PC-3 (cell line): ENCODE measurements around the gene BLOC1S1. TPM values are rescaled to one million over a fixed set of nuclear protein-coding genes. Genes with fewer than 3 reads are reported as not detected.

Source experiments
- ATAC-seq: fragments of 200-7000 bp; cut with Tn5 transposase; 2 replicates; pipeline ENCODE4 v1.9.1; 2020; ENCODE audit warnings: mild to moderate bottlenecking, moderate library complexity
- BruUV-seq: library from RNA; stranded (reverse); fragments of 400-500 nt; replicated peaks from 2 replicates; lab custom pipeline; 2021; lab: Mats Ljungman, UMichigan
- CTCF ChIA-PET: fragments of 300-600 bp; sonication (Branson Sonifier 250); formaldehyde crosslinking; loops from one replicate; lab custom pipeline; 2022; ENCODE audit warnings: antibody characterized with exemption; lab: Charles Lee
- POLR2A ChIA-PET: fragments of 300-600 bp; sonication (Branson Sonifier 250); formaldehyde crosslinking; loops from one replicate; lab custom pipeline; 2022; ENCODE audit warnings: antibody characterized with exemption; ENCODE audit not compliant: unreplicated experiment; lab: Charles Lee
- DNase-seq: peaks from one replicate; pipeline ENCODE4 v3.0.0-alpha.2; 2015
- H2AFZ ChIP-seq: fragments of 300-600 bp; sonication (generic); 2 replicates; pipeline ENCODE4 v1.6.0; 2016; ENCODE audit warnings: antibody characterized with exemption, low read length
- H3F3A ChIP-seq: fragments of 300-600 bp; sonication (generic); one replicate; pipeline ENCODE4 v1.6.0; 2017; ENCODE audit warnings: antibody characterized with exemption, low read length, control low read depth, mild to moderate bottlenecking; ENCODE audit not compliant: unreplicated experiment
- H3K27ac ChIP-seq: fragments of 300-600 bp; sonication (generic); 2 replicates; pipeline ENCODE4 v1.5.1; 2016; ENCODE audit warnings: mild to moderate bottlenecking, low read length
- H3K27me3 ChIP-seq: fragments of 300-600 bp; sonication (generic); 2 replicates; pipeline ENCODE4 v1.6.1; 2016; ENCODE audit warnings: low read length, mixed read lengths
- H3K36me3 ChIP-seq: fragments of 300-600 bp; sonication (generic); 2 replicates; pipeline ENCODE4 v1.6.1; 2016; ENCODE audit warnings: low read depth, mixed run types, low read length, mixed read lengths
- H3K4me1 ChIP-seq: fragments of 300-600 bp; sonication (generic); 2 replicates; pipeline ENCODE4 v1.5.1; 2016; ENCODE audit warnings: low read length; ENCODE audit not compliant: insufficient read depth
- H3K4me2 ChIP-seq: fragments of 300-600 bp; sonication (generic); 2 replicates; pipeline ENCODE4 v1.6.0; 2016; ENCODE audit warnings: low read length
- H3K4me3 ChIP-seq: fragments of 300-600 bp; sonication (generic); 2 replicates; pipeline ENCODE4 v1.5.1; 2016; ENCODE audit warnings: mild to moderate bottlenecking, low read length, mixed read lengths
- H3K79me2 ChIP-seq: fragments of 300-600 bp; sonication (generic); 2 replicates; pipeline ENCODE4 v1.6.1; 2017; ENCODE audit warnings: low read length, mixed read lengths
- H3K9ac ChIP-seq: fragments of 300-600 bp; sonication (generic); 2 replicates; pipeline ENCODE4 v1.6.0; 2016; ENCODE audit warnings: mild to moderate bottlenecking, low read length
- H3K9me2 ChIP-seq: fragments of 300-600 bp; sonication (generic); replicated peaks from 2 replicates; pipeline ENCODE4 v1.6.1; 2016; ENCODE audit warnings: mixed run types, low read length, mixed read lengths
- H3K9me3 ChIP-seq: fragments of 300-600 bp; sonication (generic); 2 replicates; pipeline ENCODE4 v1.6.1; 2016; ENCODE audit warnings: low read length, mixed read lengths
- H4K20me1 ChIP-seq: fragments of 300-600 bp; sonication (generic); 2 replicates; pipeline ENCODE4 v1.6.1; 2016; ENCODE audit warnings: low read length, mixed read lengths
- CTCF ChIP-seq: fragments of 300-600 bp; sonication (generic); conservative IDR thresholded peaks from 2 replicates; pipeline ENCODE4 v1.5.1; 2017; ENCODE audit warnings: antibody characterized with exemption, low read depth, mild to moderate bottlenecking, low read length
- EZH2 ChIP-seq: fragments of 300-600 bp; sonication (generic); IDR thresholded peaks from one replicate; pipeline ENCODE4 v1.6.1; 2017; ENCODE audit warnings: antibody characterized with exemption, mild to moderate bottlenecking, low read length; ENCODE audit not compliant: unreplicated experiment
- EZH2phosphoT487 ChIP-seq: fragments of 300-600 bp; sonication (generic); IDR thresholded peaks from 2 replicates; pipeline ENCODE4 v1.6.1; 2018; ENCODE audit warnings: mild to moderate bottlenecking, antibody characterized with exemption, low read length, borderline replicate concordance
- intact Hi-C: fragments of 100-400 bp; cut with micrococcal nuclease; formaldehyde crosslinking; loops from 2 replicates; pipeline ENCODE4 v1.9.0; 2023
- total RNA-seq: library from RNA; depleted of rRNA; stranded (reverse); fragments of >200 nt; gene quantifications from 2 replicates; pipeline ENCODE4 v1.2.3, GENCODE V29; 2014

BLOC1S1 gene
- total RNA-seq, 1 experiment from 2014 or later, result 90.8 TPM

- no peaks in the 10 kb centered on the region for H3K9me2 ChIP-seq
- H2AFZ ChIP-seq, result peak overlapping the region; percentile 22; the same call in 1 of the 2 replicates
- intact Hi-C loops, result no loop called here
- peaks cover 27% of the 10 kb centered on the region for H3K36me3 ChIP-seq
- peaks cover 8% of the 10 kb centered on the region for H4K20me1 ChIP-seq
- no peaks in the 10 kb centered on the region for H3F3A ChIP-seq
- H3K9ac ChIP-seq, result peak overlapping the region; percentile 97
- H3K4me3 ChIP-seq, result peak overlapping the region; percentile 88
- ChIA-PET CTCF (interaction anchor here (0.9 kb wide), 1 partner anchor 9 kb away, joined by 3 read pairs; no protein-coding TSS in a partner anchor), POLR2A (no interaction called here)
- H3K4me1 ChIP-seq, result peaks cover 31% of the 10 kb centered on the region
- H3K27me3 ChIP-seq, result no peaks in the 10 kb centered on the region
- no peaks in the 10 kb centered on the region for H3K9me3 ChIP-seq
- H3K27ac ChIP-seq, result peak overlapping the region; percentile 98
- BruUV-seq, result TSS peak; percentile 35
- no peak for TF ChIP-seq CTCF
- TF ChIP-seq EZH2, result no peak
- no peak for TF ChIP-seq EZH2phosphoT487
- peak overlapping the region; percentile 99 for H3K4me2 ChIP-seq
- H3K79me2 ChIP-seq, result peaks cover 37% of the 10 kb centered on the region
- ATAC-seq (peak; percentile 44), DNase-seq (peak; percentile 73)
Measured at GRCh38 chr12:55727643-55728185, 11.9 kb downstream of the BLOC1S1 start.

GRCh38 chr12:55728186-55728938 is 12.5 kb downstream of the BLOC1S1 start:
- TF ChIP-seq EZH2phosphoT487 (no peak), EZH2 (no peak)
- no peaks in the 10 kb centered on the region for H3K9me3 ChIP-seq
- no peaks in the 10 kb centered on the region for H3K27me3 ChIP-seq
- peaks cover 8% of the 10 kb centered on the region for H4K20me1 ChIP-seq
- intact Hi-C loops, result no loop called here
- DNase-seq (peak; percentile 50), ATAC-seq (peak; percentile 4)
- peak overlapping the region; percentile 97 for H3K9ac ChIP-seq
- peak overlapping the region; percentile 84; the same call in 1 of the 2 replicates for H2AFZ ChIP-seq
- no peaks in the 10 kb centered on the region for H3K9me2 ChIP-seq
- POLR2A ChIA-PET, result interaction anchor here (0.6 to 2.0 kb wide), 4 partner anchors 10 to 269 kb away, joined by 3 to 7 read pairs (median 5); partner anchors contain the start of gene SUOX
- no peaks in the 10 kb centered on the region for H3F3A ChIP-seq
- CTCF ChIA-PET, result interaction anchor here (1.4 to 2.1 kb wide), 2 partner anchors 10 to 47 kb away, joined by 8 to 14 read pairs; a partner anchor contains a TSS
- peak overlapping the region; percentile 99 for H3K4me2 ChIP-seq
- peaks cover 31% of the 10 kb centered on the region for H3K4me1 ChIP-seq
- peak overlapping the region; percentile 88 for H3K4me3 ChIP-seq
- peaks cover 27% of the 10 kb centered on the region for H3K36me3 ChIP-seq
- peak overlapping the region; percentile 98 for H3K27ac ChIP-seq
- peaks cover 37% of the 10 kb centered on the region for H3K79me2 ChIP-seq
- no TSS peak for BruUV-seq

GRCh38 chr12:55728939-55729818 is 13.3 kb downstream of the BLOC1S1 start, which contains the start of gene CD63:
Gene CD63 (minus strand): TSS chr12:55729009. CDS start chr12:55728341, 668 bp downstream.
- POLR2A ChIA-PET, result interaction anchor here (0.6 to 2.0 kb wide), 10 partner anchors 8 to 908 kb away, joined by 3 to 18 read pairs (median 6); partner anchors contain the start of genes ORMDL2, SARNP and SUOX
- CTCF ChIA-PET, result interaction anchor here (0.5 to 2.1 kb wide), 5 partner anchors 8 to 493 kb away, joined by 3 to 14 read pairs (median 7); partner anchors contain the start of gene RNF41
- peak within 1 kb of the TSS; percentile 97 for H3K9ac ChIP-seq
- peak within 1 kb of the TSS; percentile 84 for H2AFZ ChIP-seq
- no TSS peak for BruUV-seq
- intact Hi-C loops, result loop anchor here (1.0 kb wide), 1 partner anchor 8 kb away; no protein-coding TSS in a partner anchor
- TF ChIP-seq EZH2phosphoT487 (no peak), CTCF (no peak), EZH2 (no peak)
- H3K4me3 ChIP-seq, result peak within 1 kb of the TSS; percentile 88
- H3K9me2 ChIP-seq, result no peaks in the 10 kb centered on the region
- peaks cover 37% of the 10 kb centered on the region for H3K79me2 ChIP-seq
- DNase-seq (peak; percentile 93), ATAC-seq (peak; percentile 70)
- H3K36me3 ChIP-seq, result peaks cover 22% of the 10 kb centered on the region
- peak within 1 kb of the TSS; percentile 98 for H3K27ac ChIP-seq
- H3K4me1 ChIP-seq, result peaks cover 26% of the 10 kb centered on the region
- H3F3A ChIP-seq, result no peaks in the 10 kb centered on the region
- peak within 1 kb of the TSS; percentile 99 for H3K4me2 ChIP-seq
- H3K9me3 ChIP-seq, result no peaks in the 10 kb centered on the region
- peaks cover 8% of the 10 kb centered on the region for H4K20me1 ChIP-seq
- H3K27me3 ChIP-seq, result no peaks in the 10 kb centered on the region
